ENCODE results near the gene ARHGAP21.
"Not testable (repeated sequence)": the region's sequence is repeated elsewhere in the genome, so short reads cannot be mapped to it uniquely, and the experiment has no call there.

The ARHGAP21 gene

GRCh38 chr10:24670964-24671670 lies 52.6 kb downstream of the ARHGAP21 start:
- no peak for TF ChIP-seq CTCF (IDR thresholded peaks at IDR 0.05; ENCODE audit: insufficient read depth, low read depth, low read length, missing control alignments)

GRCh38 chr10:24669285-24669852 lies 54.3 kb downstream of the ARHGAP21 start:
- DNase-seq (ENCODE audit: low read depth): no peak
- no peak for TF ChIP-seq CTCF (IDR thresholded peaks at IDR 0.05; ENCODE audit: insufficient read depth, low read depth, low read length, missing control alignments)
- H3K4me3 ChIP-seq (ENCODE audit: low read length): no peak overlapping the region

More at GRCh38 chr10:24670964-24671670, 52.6 kb downstream of the ARHGAP21 start:
- no peak overlapping the region for H3K4me3 ChIP-seq (ENCODE audit: low read length)
- no peak for DNase-seq (ENCODE audit: low read depth)

- no peak overlapping the region for H3K4me3 ChIP-seq (ENCODE audit: low read length)
- no peak for DNase-seq (ENCODE audit: low read depth)
- TF ChIP-seq CTCF (IDR thresholded peaks at IDR 0.05; ENCODE audit: insufficient read depth, low read depth, low read length, missing control alignments): no peak
Observed at GRCh38 chr10:24668247-24668646, 55.4 kb downstream of the ARHGAP21 start.

GRCh38 chr10:24664991-24665390 lies 58.7 kb downstream of the ARHGAP21 start:
- TF ChIP-seq CTCF (IDR thresholded peaks at IDR 0.05; ENCODE audit: insufficient read depth, low read depth, low read length, missing control alignments): no peak
- no peak overlapping the region for H3K4me3 ChIP-seq (ENCODE audit: low read length)
- DNase-seq (ENCODE audit: low read depth): no peak

GRCh38 chr10:24661376-24661775 lies 62.3 kb downstream of the ARHGAP21 start:
- no peak overlapping the region for H3K4me3 ChIP-seq (ENCODE audit: low read length)
- TF ChIP-seq CTCF (IDR thresholded peaks at IDR 0.05; ENCODE audit: insufficient read depth, low read depth, low read length, missing control alignments): no peak
- DNase-seq (ENCODE audit: low read depth): no peak

- H3K4me3 ChIP-seq (ENCODE audit: low read length); DNase-seq (ENCODE audit: low read depth): not testable (repeated sequence)
Observed at GRCh38 chr10:24658319-24658718, 65.4 kb downstream of the ARHGAP21 start.

- not testable (repeated sequence) for DNase-seq (ENCODE audit: low read depth); H3K4me3 ChIP-seq (ENCODE audit: low read length)
Observed at GRCh38 chr10:24656326-24656725, 67.4 kb downstream of the ARHGAP21 start.

- no peak for TF ChIP-seq CTCF (IDR thresholded peaks at IDR 0.05; ENCODE audit: insufficient read depth, low read depth, low read length, missing control alignments)
Observed at GRCh38 chr10:24652381-24652957, 71.2 kb downstream of the ARHGAP21 start.

More at GRCh38 chr10:24652381-24652957, 71.2 kb downstream of the ARHGAP21 start:
- H3K4me3 ChIP-seq (ENCODE audit: low read length): no peak overlapping the region
- DNase-seq (ENCODE audit: low read depth): no peak
